Neural progenitor cell (in vitro differentiated cells): ENCODE results near the gene PCDH9. TPM values are rescaled to one million over a fixed set of nuclear protein-coding genes. Genes with fewer than 3 reads are reported as not detected.

Experiments used
- DNase-seq: peaks from one replicate; pipeline ENCODE4 v3.0.0-alpha.2; 2016; ENCODE audit warnings: low spot score
- H2AFZ ChIP-seq: fragments of 200-600 bp; sonication (generic); replicated peaks from 2 replicates; pipeline ENCODE4 v1.6.1; 2016; ENCODE audit warnings: antibody characterized with exemption
- H3F3A ChIP-seq: fragments of 200-600 bp; sonication (generic); 2 replicates; pipeline ENCODE4 v1.6.1; 2016; ENCODE audit warnings: antibody characterized with exemption, low read depth
- H3K27ac ChIP-seq: fragments of 200-600 bp; sonication (generic); 2 replicates; pipeline ENCODE4 v1.5.1; 2016; ENCODE audit warnings: mild to moderate bottlenecking
- H3K27me3 ChIP-seq: fragments of 200-600 bp; sonication (generic); 2 replicates; pipeline ENCODE4 v1.6.1; 2016; ENCODE audit warnings: mild to moderate bottlenecking, moderate library complexity
- H3K36me3 ChIP-seq: fragments of 200-600 bp; sonication (generic); 2 replicates; pipeline ENCODE4 v1.5.1; 2016
- H3K4me1 ChIP-seq: fragments of 200-600 bp; sonication (generic); 2 replicates; pipeline ENCODE4 v1.6.1; 2016; ENCODE audit warnings: mixed run types
- H3K4me2 ChIP-seq: fragments of 200-600 bp; sonication (generic); 2 replicates; pipeline ENCODE4 v1.6.1; 2016
- H3K4me3 ChIP-seq: fragments of 200-600 bp; sonication (generic); 2 replicates; pipeline ENCODE4 v1.5.1; 2016
- H3K79me2 ChIP-seq: fragments of 200-600 bp; sonication (generic); 2 replicates; pipeline ENCODE4 v1.6.1; 2016; ENCODE audit warnings: low read depth
- H3K9ac ChIP-seq: fragments of 200-600 bp; sonication (generic); 2 replicates; pipeline ENCODE4 v1.6.1; 2016
- H3K9me3 ChIP-seq: fragments of 200-600 bp; sonication (generic); 2 replicates; pipeline ENCODE4 v1.5.1; 2016; ENCODE audit warnings: low read depth
- H4K20me1 ChIP-seq: fragments of 200-600 bp; sonication (generic); 2 replicates; pipeline ENCODE4 v1.6.1; 2016; ENCODE audit warnings: low read depth
- H3K27ac Mint-ChIP-seq: 3 replicates; pipeline ENCODE4 v1.8.0; 2021; ENCODE audit warnings: mixed read lengths
- H3K27me3 Mint-ChIP-seq: 2 replicates; pipeline ENCODE4 v1.8.0; 2022; ENCODE audit warnings: low read depth, mild to moderate bottlenecking, inconsistent platforms, moderate library complexity, mixed read lengths; ENCODE audit not compliant: insufficient read depth
- H3K36me3 Mint-ChIP-seq: 3 replicates; pipeline ENCODE4 v1.8.0; 2021; ENCODE audit warnings: mixed read lengths
- H3K4me1 Mint-ChIP-seq: 3 replicates; pipeline ENCODE4 v1.8.0; 2021; ENCODE audit warnings: mixed read lengths
- H3K4me3 Mint-ChIP-seq: 3 replicates; pipeline ENCODE4 v1.8.0; 2021; ENCODE audit warnings: mild to moderate bottlenecking, moderate library complexity, mixed read lengths
- H3K9me3 Mint-ChIP-seq: 3 replicates; pipeline ENCODE4 v1.8.0; 2020; ENCODE audit warnings: mixed read lengths
- EZH2 ChIP-seq: fragments of 200-600 bp; sonication (generic); IDR thresholded peaks from 2 replicates; pipeline ENCODE4 v1.6.1; 2017; ENCODE audit warnings: antibody characterized with exemption, mild to moderate bottlenecking, moderate library complexity
- EZH2phosphoT487 ChIP-seq: fragments of 200-600 bp; sonication (generic); IDR thresholded peaks from 2 replicates; pipeline ENCODE4 v1.6.1; 2017; ENCODE audit warnings: antibody characterized with exemption
- total RNA-seq: library from RNA; depleted of rRNA; stranded (reverse); fragments of >200 nt; gene quantifications from 2 replicates; pipeline ENCODE4 v1.2.3, GENCODE V29; 2015; ENCODE audit warnings: low replicate concordance
- TF ChIP-seq, protein P1 (sequence below): fragments of 200-600 bp; sonication (generic); IDR thresholded peaks from 2 replicates; pipeline ENCODE4 v1.5.1; 2017; ENCODE audit warnings: antibody characterized with exemption, mild to moderate bottlenecking

PCDH9 gene
- total RNA-seq, 1 donor from 2014 or later = 0.24 TPM

DNA sequence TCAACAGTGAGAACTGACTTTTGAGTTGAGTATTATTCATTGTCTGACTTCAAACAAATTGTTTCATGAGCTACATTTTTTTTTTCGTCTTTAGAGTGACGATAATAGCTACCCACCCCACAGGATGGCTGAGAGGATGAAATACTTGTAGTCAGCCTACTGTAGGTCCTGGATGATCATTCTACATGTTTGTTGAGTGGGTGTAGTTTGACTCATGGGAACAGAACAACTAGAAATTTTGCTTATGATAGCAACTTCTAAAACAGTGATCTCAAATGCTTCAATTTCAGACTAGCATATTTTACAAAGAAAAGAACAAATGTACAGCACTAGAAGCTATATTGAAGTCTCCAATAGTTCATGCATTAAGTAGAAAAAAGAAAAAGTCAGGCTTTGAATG is 651.8 kb downstream of the PCDH9 start:
- no peak for DNase-seq
- Histone ChIP-seq H3K9ac (no peak overlapping the region), H3K79me2 (no peaks in the 10 kb centered on the region), H3K4me2 (no peak overlapping the region), H3K27ac (no peak overlapping the region), H3K9me3 (no peaks in the 10 kb centered on the region), H3K27me3 (no peaks in the 10 kb centered on the region), H4K20me1 (no peaks in the 10 kb centered on the region), H3K4me1 (no peaks in the 10 kb centered on the region), H3F3A (no peaks in the 10 kb centered on the region), H2AFZ (no peak overlapping the region), H3K36me3 (no peaks in the 10 kb centered on the region), H3K4me3 (no peak overlapping the region)
- no peaks in the 10 kb centered on the region for H3K36me3 Mint-ChIP-seq
- no peaks in the 10 kb centered on the region for H3K9me3 Mint-ChIP-seq
- no peaks in the 10 kb centered on the region for H3K27me3 Mint-ChIP-seq
- no peak overlapping the region for H3K27ac Mint-ChIP-seq
- TF ChIP-seq EZH2 (no peak), EZH2phosphoT487 (no peak)
- TF ChIP-seq, protein P1, sequence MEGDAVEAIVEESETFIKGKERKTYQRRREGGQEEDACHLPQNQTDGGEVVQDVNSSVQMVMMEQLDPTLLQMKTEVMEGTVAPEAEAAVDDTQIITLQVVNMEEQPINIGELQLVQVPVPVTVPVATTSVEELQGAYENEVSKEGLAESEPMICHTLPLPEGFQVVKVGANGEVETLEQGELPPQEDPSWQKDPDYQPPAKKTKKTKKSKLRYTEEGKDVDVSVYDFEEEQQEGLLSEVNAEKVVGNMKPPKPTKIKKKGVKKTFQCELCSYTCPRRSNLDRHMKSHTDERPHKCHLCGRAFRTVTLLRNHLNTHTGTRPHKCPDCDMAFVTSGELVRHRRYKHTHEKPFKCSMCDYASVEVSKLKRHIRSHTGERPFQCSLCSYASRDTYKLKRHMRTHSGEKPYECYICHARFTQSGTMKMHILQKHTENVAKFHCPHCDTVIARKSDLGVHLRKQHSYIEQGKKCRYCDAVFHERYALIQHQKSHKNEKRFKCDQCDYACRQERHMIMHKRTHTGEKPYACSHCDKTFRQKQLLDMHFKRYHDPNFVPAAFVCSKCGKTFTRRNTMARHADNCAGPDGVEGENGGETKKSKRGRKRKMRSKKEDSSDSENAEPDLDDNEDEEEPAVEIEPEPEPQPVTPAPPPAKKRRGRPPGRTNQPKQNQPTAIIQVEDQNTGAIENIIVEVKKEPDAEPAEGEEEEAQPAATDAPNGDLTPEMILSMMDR = no peak
- H3K4me3 Mint-ChIP-seq = no peak overlapping the region
- H3K4me1 Mint-ChIP-seq = no peaks in the 10 kb centered on the region

DNA sequence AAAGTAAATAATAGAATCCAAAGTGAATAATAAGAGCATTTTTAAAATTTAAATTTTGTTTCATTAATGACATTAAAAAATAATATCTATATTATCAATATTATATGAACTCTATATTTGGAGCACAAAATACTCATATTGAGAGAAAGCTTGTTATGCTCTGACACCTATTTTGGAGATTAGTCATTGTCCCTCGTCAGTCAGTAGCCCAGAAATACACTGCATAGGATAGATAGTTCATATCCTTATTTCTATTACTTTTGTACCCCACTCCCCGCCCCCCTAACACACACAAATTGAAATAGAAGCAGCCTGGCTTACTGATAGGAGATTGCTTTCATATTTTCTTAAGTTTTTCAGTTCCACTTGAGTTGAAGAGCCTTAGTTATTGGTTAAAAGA is 652.8 kb downstream of the PCDH9 start:
- Mint-ChIP-seq H3K36me3 (no peaks in the 10 kb centered on the region), H3K27me3 (no peaks in the 10 kb centered on the region), H3K4me3 (no peak overlapping the region), H3K9me3 (peaks cover 2% of the 10 kb centered on the region), H3K4me1 (no peaks in the 10 kb centered on the region), H3K27ac (no peak overlapping the region)
- no peaks in the 10 kb centered on the region for H3K36me3 ChIP-seq
- no peaks in the 10 kb centered on the region for H3K9me3 ChIP-seq
- H4K20me1 ChIP-seq = no peaks in the 10 kb centered on the region
- no peak overlapping the region for H2AFZ ChIP-seq
- no peak overlapping the region for H3K4me3 ChIP-seq
- no peak overlapping the region for H3K27ac ChIP-seq
- no peaks in the 10 kb centered on the region for H3K4me1 ChIP-seq
- DNase-seq = no peak
- no peaks in the 10 kb centered on the region for H3K79me2 ChIP-seq
- no peaks in the 10 kb centered on the region for H3K27me3 ChIP-seq
- H3F3A ChIP-seq = no peaks in the 10 kb centered on the region
- H3K9ac ChIP-seq = no peak overlapping the region
- TF ChIP-seq EZH2 (no peak), EZH2phosphoT487 (no peak)
- TF ChIP-seq, protein P1 = no peak
- H3K4me2 ChIP-seq = no peak overlapping the region

DNA sequence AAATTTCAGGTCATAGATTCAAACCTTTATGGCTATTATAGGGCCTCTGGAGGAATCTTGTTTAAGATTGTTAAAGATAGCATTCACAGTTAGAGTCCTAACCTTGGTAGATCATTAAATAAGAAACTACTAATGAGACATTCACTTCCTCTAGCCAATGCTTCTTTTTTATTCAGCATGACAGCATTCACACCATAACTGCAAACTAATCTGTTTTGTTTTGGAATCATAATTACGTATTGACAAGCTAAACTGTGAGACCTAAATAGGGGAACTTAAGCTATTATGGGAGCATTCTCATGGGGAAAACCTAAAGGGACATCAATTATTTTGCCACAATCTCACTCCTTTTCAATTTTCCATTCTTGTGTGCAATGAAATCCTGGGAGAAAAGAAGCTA is 653.8 kb downstream of the PCDH9 start:
- Histone ChIP-seq H3K79me2 (no peaks in the 10 kb centered on the region), H3K9me3 (no peaks in the 10 kb centered on the region), H4K20me1 (no peaks in the 10 kb centered on the region), H3K4me2 (no peak overlapping the region), H3K27me3 (no peaks in the 10 kb centered on the region), H3K36me3 (no peaks in the 10 kb centered on the region), H3K4me3 (no peak overlapping the region), H3F3A (no peaks in the 10 kb centered on the region), H2AFZ (no peak overlapping the region), H3K9ac (no peak overlapping the region), H3K27ac (no peak overlapping the region), H3K4me1 (no peaks in the 10 kb centered on the region)
- Mint-ChIP-seq H3K27ac (no peak overlapping the region), H3K9me3 (peaks cover 2% of the 10 kb centered on the region), H3K36me3 (no peaks in the 10 kb centered on the region), H3K4me1 (no peaks in the 10 kb centered on the region), H3K4me3 (no peak overlapping the region), H3K27me3 (no peaks in the 10 kb centered on the region)
- TF ChIP-seq EZH2phosphoT487 = no peak
- TF ChIP-seq, protein P1 = no peak
- no peak for TF ChIP-seq EZH2
- no peak for DNase-seq

DNA sequence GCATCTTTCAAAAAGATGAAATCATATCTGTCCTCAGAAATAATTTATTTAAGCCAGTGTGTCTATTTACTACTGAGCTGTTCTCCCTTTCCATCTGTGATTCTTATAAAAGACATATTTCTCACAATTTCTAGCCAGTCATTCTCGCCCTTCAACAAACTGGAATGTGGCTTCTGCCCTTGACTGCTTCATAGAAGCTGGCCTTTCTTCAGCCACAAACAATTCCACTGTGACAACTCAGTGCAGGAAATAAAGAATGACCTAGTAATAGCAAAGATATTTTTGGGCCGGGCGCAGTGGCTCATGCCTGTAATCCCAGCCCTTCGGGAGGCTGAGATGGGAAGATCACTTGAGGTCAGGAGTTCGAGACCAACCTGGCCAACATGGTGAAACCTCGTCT is 655.5 kb downstream of the PCDH9 start:
- no peak for DNase-seq
- no peaks in the 10 kb centered on the region for H3K36me3 ChIP-seq
- no peak overlapping the region for H3K9ac ChIP-seq
- H3K4me1 ChIP-seq = no peaks in the 10 kb centered on the region
- no peaks in the 10 kb centered on the region for H3K9me3 ChIP-seq
- H3K27me3 ChIP-seq = no peaks in the 10 kb centered on the region
- Mint-ChIP-seq H3K4me3 (no peak overlapping the region), H3K27me3 (no peaks in the 10 kb centered on the region), H3K27ac (no peak overlapping the region), H3K9me3 (peaks cover 2% of the 10 kb centered on the region), H3K36me3 (no peaks in the 10 kb centered on the region), H3K4me1 (no peaks in the 10 kb centered on the region)
- no peak overlapping the region for H3K4me3 ChIP-seq
- no peak overlapping the region for H3K27ac ChIP-seq
- H3F3A ChIP-seq = no peaks in the 10 kb centered on the region
- no peak overlapping the region for H2AFZ ChIP-seq
- H3K4me2 ChIP-seq = no peak overlapping the region
- TF ChIP-seq, protein P1 = no peak
- no peak for TF ChIP-seq EZH2
- H3K79me2 ChIP-seq = no peaks in the 10 kb centered on the region
- H4K20me1 ChIP-seq = no peaks in the 10 kb centered on the region
